NCI-H226 (cell line): ENCODE measurements around the gene LYST.

ENCODE experiments used
- DNase-seq: peaks from one replicate; pipeline ENCODE4 v3.0.0-alpha.2; 2015

LYST gene

GRCh38 chr1:235708390-235708962 is 158.2 kb downstream of the LYST start:
- DNase-seq = peak; percentile 54

DNA sequence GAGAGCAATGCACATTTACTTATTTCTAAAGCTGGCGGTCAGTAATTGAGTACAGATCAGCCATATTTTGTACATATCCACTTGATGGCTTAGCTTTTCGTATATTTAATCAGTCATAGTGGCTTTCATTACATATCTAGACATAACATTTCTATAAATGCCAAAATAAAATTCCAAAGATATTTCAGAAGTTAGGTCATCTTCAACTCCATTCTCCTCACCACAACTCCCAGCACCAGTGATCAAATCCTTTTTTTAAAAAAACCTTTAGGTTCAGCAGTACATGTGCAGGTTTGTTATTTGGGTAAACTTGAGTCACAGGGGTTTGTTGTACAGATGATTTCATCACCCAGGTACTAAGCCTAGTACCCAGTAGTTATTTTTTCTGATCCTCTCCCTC is 163.2 kb downstream of the LYST start:
- peak; percentile 56 for DNase-seq

GRCh38 chr1:235702412-235702811 is 164.3 kb downstream of the LYST start:
- no peak for DNase-seq

- DNase-seq = no peak
Measured at GRCh38 chr1:235697508-235697907, 169.2 kb downstream of the LYST start.

GRCh38 chr1:235689356-235689755 is 177.3 kb downstream of the LYST start:
- DNase-seq = no peak

DNA sequence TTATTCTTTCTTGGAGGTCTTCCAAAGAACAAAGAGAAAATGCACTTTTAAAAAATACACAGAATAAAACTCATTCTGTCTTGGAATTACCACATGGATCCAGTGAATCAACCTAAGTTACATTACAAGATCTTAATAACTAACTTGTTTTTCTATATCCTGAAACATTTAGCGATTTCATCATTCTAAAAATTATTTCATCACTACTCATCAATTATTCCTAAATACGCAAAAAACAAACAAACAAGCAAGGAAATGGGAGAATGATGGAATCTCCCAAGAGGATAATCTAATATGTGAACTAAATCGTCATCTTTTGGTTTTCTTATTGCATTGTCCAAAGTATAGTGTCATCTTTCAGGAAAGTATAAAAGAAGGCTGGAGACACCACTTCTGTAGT is 178.6 kb downstream of the LYST start:
- no peak for DNase-seq

DNA sequence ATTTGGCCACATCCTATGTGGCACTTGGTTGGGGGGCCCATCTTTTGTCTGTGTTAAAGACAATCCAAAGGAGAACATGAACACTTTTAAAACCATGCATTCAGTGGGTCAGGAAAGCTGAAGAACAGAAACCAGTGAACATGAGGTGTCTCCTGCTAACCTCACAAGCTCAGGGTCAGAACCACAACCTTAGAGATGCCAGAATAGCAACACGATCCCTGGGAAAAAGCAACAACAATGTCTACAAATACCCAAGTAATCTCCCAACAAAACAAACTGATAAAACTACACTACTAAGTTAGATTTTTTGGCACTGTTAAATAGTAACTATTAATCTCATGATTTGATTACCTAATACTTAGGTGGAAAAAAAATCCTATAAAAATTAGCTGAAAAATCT is 183.1 kb downstream of the LYST start:
- no peak for DNase-seq

DNA sequence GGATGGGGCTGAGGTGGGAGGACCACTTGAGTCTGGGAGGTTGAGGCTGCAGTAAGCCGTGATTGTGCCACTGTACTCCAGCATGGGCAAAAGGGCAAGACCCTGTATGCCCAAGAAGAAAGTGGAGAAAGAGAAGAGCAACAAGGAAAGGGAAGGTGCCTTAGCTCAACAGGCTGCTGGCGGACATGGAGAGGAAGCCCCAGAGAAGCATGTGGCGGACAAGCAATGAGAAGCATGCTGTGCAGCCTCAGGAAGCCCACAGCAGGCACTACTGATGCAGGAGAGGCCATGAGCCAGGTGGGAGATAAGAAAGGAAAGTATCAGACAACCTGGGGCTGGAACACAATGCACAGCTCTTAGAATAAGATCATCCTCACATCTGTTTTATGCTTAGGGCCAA is 184.5 kb downstream of the LYST start:
- DNase-seq = no peak

- DNase-seq = no peak
Measured at GRCh38 chr1:235679644-235680043, 187.1 kb downstream of the LYST start.

DNA sequence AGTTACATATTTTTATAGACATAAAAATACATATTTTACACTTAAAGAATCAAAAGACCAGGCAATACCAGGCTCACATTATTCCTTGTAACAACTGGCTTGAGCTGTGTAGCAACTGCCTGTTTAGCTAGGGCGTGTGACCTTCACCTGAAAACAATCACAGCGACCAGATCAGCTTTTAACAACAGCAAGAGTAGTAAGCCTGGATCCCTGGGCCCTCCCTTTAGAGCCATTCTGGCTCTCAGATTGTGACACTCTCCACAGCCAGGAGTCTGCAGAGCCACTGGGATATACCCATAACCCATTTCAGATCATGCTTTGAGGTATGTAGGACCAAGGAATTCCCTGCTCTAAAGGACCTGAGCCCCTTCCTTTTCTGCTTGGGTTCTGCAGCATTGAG is 187.7 kb downstream of the LYST start:
- no peak for DNase-seq

- DNase-seq = no peak
Measured at GRCh38 chr1:235675152-235675890, 191.4 kb downstream of the LYST start.

DNA sequence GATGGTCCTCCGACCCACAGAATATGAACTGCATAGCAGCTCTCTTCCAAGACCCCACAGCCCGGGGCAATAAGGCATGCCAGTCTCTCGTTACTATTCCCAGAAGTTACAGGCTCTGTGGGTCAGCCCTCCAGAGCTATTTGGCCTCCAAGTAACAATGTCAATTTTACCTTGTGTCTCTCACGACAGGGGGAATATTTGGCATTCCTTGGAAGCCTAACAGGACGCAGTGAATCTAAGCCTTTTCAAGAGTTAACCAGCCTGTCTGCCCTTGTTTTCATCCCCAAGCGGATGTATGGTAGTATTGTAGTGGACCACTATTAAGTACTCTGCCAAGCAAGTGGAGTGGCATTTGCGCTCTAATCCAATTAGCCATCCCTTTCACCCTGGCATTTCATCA is 192.7 kb downstream of the LYST start:
- no peak for DNase-seq

DNA sequence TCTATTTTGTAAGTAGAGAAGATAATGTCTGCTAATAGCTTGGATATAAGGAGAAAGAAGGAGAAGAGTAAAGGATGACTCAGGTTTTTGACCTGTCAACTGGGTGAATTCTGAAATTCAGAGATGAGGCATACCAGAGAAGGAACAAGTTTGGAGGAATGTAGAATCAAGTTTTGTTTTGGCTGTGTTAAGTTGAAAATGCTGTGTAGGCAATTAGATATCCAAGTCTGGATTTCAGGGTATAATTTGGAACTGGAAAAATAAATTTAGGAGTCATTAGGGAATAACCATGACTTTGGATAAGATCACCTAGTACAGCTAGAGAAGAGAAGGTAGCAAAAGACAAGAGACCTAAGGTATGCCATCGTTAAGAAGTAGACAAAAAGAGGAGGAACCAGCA is 194.7 kb downstream of the LYST start:
- no peak for DNase-seq

DNA sequence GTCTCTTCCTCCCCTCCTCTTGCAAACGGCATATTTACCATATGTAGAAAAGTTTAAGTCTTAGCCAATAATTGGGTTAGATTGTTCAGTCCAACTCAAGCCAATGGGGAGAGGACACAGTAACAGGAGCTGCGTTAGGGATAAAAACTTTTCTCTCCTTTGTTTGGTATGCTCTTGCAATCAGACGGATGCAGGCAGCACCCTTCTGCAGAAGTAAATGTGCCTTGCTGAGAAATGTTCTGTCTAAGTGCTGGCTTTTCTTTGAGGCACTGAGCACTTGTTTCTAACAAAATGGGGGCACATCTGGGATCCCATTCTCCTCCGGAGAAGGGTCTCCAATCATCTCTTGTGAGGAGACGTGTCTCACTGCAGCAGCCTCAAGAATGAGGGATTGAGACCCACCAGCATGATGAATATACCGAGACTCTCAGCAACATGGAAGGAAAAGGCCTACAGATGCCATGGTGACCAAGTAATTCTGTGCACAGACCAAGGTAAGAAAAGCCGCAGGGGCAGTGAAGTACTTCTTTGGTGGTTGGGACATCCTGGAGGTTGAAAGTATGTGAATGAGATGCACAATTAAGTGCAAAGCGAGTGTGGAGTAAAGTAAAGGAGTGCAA is 196.4 kb downstream of the LYST start:
- DNase-seq = no peak

- no peak for DNase-seq
Measured at GRCh38 chr1:235669277-235669676, 197.4 kb downstream of the LYST start.

- DNase-seq = no peak
Measured at GRCh38 chr1:235663628-235664027, 203.1 kb downstream of the LYST start.

- no peak for DNase-seq
Measured at GRCh38 chr1:235661568-235661967, 205.1 kb downstream of the LYST start.

DNA sequence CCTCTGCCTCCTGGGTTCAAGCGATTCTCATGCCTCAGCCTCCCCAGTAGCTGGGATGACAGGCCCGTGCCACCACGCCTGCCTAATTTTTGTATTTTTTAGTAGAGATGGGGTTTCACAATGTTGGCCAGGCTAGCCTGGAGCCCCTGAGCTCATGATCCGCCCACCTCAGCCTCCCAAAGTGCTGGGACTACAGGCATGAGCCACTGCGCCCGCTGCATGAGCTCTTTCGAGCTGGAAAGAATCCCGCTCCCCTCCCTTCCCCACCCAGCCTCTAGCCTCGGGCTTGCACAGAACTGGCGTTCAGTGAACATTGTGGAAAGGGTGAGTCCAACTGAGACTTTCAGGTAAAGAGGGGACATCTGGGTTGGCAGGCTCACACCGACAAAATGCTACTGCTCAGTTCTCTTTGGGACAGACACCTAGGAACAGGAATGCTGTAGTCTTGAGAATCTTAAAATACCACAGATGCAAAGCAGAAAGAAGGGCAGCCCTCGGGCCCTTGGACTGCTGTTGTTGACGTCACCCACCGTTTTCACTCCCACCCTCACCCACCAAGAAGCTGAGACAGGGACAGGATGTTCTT is 207.4 kb downstream of the LYST start:
- no peak for DNase-seq

- DNase-seq = no peak
Measured at GRCh38 chr1:235657747-235658526, 208.8 kb downstream of the LYST start.

DNA sequence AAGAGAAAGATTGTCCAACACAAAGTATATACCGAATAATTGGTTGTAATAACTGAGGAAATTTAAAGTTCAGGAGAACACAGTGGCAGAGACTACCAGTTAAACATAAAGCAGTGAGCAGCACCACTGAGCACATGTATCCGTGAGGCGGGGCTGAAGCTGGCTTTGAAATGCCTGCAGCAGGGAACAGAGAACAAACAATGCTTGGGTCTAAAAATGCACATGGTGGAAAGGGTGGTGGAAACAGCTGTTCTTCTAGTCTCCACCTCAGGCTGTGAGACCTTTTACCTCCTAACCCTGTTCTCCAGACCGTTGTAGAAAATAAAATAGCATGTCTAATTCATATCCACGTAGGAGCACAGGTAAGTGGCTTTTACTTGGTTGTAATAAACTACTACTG is 209.4 kb downstream of the LYST start:
- DNase-seq = no peak

DNA sequence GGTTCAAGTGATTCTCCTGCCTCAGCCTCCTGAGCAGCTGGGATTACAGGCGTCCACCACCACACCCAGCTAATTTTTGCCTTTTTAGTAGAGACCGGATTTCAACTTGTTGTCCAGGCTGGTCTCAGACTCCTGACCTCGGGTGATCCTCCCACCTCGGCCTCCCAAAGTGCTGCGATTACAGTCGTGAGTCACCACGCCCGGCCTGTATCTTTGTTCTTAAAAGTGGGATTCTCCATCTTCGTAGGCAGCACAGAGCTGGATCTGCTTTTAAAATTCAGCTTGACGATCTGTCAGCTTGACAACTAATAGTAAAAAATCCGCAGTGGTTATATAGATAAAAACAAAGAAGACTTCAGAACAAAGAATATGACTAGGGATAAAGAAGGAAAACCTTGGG is 214.3 kb downstream of the LYST start:
- no peak for DNase-seq

- no peak for DNase-seq
Measured at GRCh38 chr1:235651170-235651806, 215.4 kb downstream of the LYST start.
